Nephron (organoid): Measurements from ENCODE around the gene MPL.

Experiments
- H3K27ac Mint-ChIP-seq, 3 experiments: 2 replicates each; pipeline ENCODE4 v1.8.0; 2020; ENCODE audit warnings: mixed read lengths in 3 of 3, mild to moderate bottlenecking in 2 of 3, moderate library complexity in 1 of 3
- H3K27me3 Mint-ChIP-seq: 2 replicates; pipeline ENCODE4 v1.8.0; 2021; ENCODE audit warnings: low read depth, mild to moderate bottlenecking, moderate library complexity, mixed read lengths
- H3K36me3 Mint-ChIP-seq: 2 replicates; pipeline ENCODE4 v1.8.0; 2020; ENCODE audit warnings: low read depth, mixed read lengths
- H3K4me1 Mint-ChIP-seq: 2 replicates; pipeline ENCODE4 v1.8.0; 2020; ENCODE audit warnings: mixed read lengths
- H3K4me3 Mint-ChIP-seq, 3 experiments: 2 replicates each; pipeline ENCODE4 v1.8.0; 2020; ENCODE audit warnings: mild to moderate bottlenecking in 3 of 3, mixed read lengths in 3 of 3, moderate library complexity in 2 of 3
- H3K9me3 Mint-ChIP-seq: 2 replicates; pipeline ENCODE4 v1.8.0; 2020; ENCODE audit warnings: mixed read lengths
- CTCF ChIP-seq, 3 experiments: fragments of 200-600 bp; sonication (generic); IDR thresholded peaks; one replicate each; pipeline ENCODE4 v1.5.0; 2021; ENCODE audit warnings: antibody characterized with exemption in 3 of 3; ENCODE audit not compliant: unreplicated experiment in 3 of 3

The MPL gene

GRCh38 chr1:43300378-43301094 lies 37.1 kb upstream of the MPL start, which contains the start of gene TIE1:
TSS of gene TIE1 (plus strand) at chr1:43300982. CDS start at chr1:43301072, 90 bp downstream.
- Mint-ChIP-seq H3K27ac (peak within 1 kb of the TSS in 2 of 3 experiments; percentile 26 to 44), H3K27me3 (no peaks in the 10 kb centered on the region), H3K4me3 (no peak within 1 kb of the TSS), H3K9me3 (no peaks in the 10 kb centered on the region), H3K36me3 (no peaks in the 10 kb centered on the region), H3K4me1 (peaks cover 25% of the 10 kb centered on the region)
- no peak for TF ChIP-seq CTCF (IDR thresholded peaks at IDR 0.05; ENCODE audit: unreplicated experiment in 3 of 3)

GRCh38 chr1:43302201-43302600 lies 35.4 kb upstream of the MPL start:
- Mint-ChIP-seq H3K9me3 (no peaks in the 10 kb centered on the region), H3K27me3 (no peaks in the 10 kb centered on the region), H3K4me3 (no peak overlapping the region), H3K4me1 (peaks cover 18% of the 10 kb centered on the region), H3K36me3 (no peaks in the 10 kb centered on the region), H3K27ac (peak overlapping the region in 2 of 3 experiments; percentile 11 to 13)
- TF ChIP-seq CTCF (IDR thresholded peaks at IDR 0.05; ENCODE audit: unreplicated experiment in 3 of 3), result no peak

DNA sequence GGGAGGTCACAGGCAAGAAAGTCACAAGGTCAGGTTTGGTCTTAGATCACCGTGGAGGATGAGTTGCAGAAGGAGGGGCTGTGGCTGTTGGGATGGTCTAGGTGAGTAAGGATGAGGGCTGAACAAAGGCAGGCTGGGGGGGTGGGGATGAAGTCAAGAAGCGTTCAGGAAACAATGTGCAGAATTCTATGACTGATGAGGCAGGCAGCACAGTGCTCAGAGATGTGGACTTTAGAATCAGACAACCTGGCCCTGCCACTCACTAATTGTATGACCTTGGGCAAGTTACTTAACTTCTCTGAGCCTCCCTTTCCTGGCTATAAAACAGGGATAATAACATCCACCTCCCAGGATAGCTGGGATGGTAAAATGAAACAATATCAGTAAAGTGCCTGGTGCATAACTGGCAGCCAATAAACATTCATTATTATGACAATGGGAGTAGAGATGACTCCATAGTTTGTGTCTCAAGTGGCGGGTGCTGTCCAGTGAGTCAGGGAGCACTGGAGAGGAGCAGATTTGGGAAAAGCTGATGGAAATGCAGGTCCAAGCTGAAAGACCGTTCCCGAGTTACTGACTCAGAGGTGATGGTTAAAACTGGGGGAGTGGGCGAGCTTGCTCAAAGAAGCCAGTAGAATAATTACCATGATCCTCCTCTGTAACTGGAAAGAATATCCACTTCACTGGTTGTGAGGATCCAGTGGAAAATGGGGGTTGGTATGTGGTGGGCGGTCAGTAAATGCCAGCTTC lies 34.7 kb upstream of the MPL start:
- Mint-ChIP-seq H3K27me3 (no peaks in the 10 kb centered on the region), H3K27ac (peak overlapping the region in 2 of 3 experiments; percentile 13 to 81), H3K36me3 (no peaks in the 10 kb centered on the region), H3K9me3 (no peaks in the 10 kb centered on the region), H3K4me1 (peaks cover 18% of the 10 kb centered on the region), H3K4me3 (no peak overlapping the region)
- no peak for TF ChIP-seq CTCF (IDR thresholded peaks at IDR 0.05; ENCODE audit: unreplicated experiment in 3 of 3)

DNA sequence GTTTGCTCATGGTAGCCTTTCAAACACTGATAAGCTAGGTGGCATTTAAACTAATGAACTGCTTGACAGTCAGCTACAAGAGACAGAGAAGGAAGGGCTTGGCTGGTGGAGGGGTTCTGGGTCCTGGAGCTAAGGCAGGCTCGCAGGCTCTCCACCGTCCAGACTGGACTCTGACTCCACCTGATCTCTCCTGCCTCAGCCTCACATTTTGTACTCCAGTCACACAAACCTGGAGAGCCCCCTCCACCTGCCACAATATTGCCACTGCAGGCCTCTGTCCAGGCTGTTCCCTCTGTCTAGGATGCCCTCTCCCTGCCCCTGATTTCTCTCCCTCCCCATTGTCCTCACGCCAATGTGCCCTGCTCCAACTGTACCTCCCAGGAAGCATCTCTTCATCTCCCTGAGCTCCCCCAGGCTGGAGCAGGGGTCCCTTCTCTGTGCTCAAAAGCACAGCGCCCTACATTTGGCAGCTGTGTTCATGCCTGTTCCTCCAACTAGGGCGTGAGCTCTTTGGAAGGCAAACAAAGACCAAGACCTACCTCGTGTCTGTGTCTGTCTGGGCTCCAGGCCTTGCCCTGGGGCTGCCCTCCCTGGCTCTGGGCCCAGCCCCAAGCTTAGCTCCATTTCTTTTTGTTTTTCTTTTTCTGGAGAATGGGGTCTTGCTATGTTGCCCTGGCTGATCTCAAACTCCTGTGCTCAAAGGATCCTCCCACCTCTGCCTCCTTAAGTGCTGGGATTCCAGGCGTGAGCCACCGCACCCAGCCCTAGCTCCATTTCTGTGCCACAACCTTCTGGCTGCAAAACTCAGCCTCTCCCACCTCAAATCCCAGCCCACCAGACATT lies 33.9 kb upstream of the MPL start:
- Mint-ChIP-seq H3K27me3 (no peaks in the 10 kb centered on the region), H3K4me3 (no peak overlapping the region), H3K4me1 (peaks cover 18% of the 10 kb centered on the region), H3K36me3 (no peaks in the 10 kb centered on the region), H3K27ac (peak overlapping the region; percentile 43 to 80 (median 70)), H3K9me3 (no peaks in the 10 kb centered on the region)
- TF ChIP-seq CTCF (IDR thresholded peaks at IDR 0.05; ENCODE audit: unreplicated experiment in 3 of 3), result no peak

DNA sequence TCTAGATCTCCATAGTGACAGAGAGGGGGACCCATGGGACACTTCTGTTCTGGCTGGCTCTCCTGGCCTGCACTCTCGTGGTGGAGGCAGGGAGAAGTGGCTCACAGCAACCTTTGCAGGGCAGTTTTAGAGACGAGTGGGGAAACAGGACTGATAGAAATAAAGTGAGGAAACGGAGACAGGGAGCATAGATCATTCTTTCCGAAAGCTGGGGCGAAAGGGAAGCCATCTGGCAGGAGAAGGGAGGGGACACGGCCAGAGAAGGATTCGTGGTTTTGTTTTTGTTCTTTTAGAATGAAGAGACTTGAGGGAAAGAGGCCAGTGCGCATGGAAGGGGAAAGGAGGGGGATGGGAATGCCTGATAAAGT lies 33.3 kb upstream of the MPL start:
- peak overlapping the region in 1 of 3 experiments; percentile 0 for H3K4me3 Mint-ChIP-seq
- H3K27ac Mint-ChIP-seq, result peak overlapping the region; percentile 43 to 80 (median 70)
- no peaks in the 10 kb centered on the region for H3K36me3 Mint-ChIP-seq
- H3K27me3 Mint-ChIP-seq, result no peaks in the 10 kb centered on the region
- peaks cover 18% of the 10 kb centered on the region for H3K4me1 Mint-ChIP-seq
- no peaks in the 10 kb centered on the region for H3K9me3 Mint-ChIP-seq
- TF ChIP-seq CTCF (IDR thresholded peaks at IDR 0.05; ENCODE audit: unreplicated experiment in 3 of 3), result no peak
